Erythroblast (primary cell): ENCODE measurements around the gene COL11A2.

ENCODE experiments used
- GATA1 ChIP-seq: IDR thresholded peaks from 2 replicates; pipeline ENCODE4 v1.6.1; 2011; ENCODE audit warnings: low read depth, mild to moderate bottlenecking, control low read depth, low read length, moderate library complexity
- POLR2A ChIP-seq: IDR thresholded peaks from 2 replicates; pipeline ENCODE4 v1.6.1; 2011; ENCODE audit warnings: mild to moderate bottlenecking, low read length

GRCh38 chr6:33172688-33173534 is 19.4 kb downstream of the COL11A2 start:
- no peak for TF ChIP-seq POLR2A
- TF ChIP-seq GATA1: no peak
